Heart left ventricle (tissue), 13 donors: ENCODE data around the gene FIG4.

Experiments used
- POLR2A ChIP-seq, 2 donors: fragments of 450-650 bp; IDR thresholded peaks; one replicate each; pipeline ENCODE4 v1.6.1; 2017; ENCODE audit warnings: antibody characterized with exemption in 2 of 2, mild to moderate bottlenecking in 2 of 2, moderate library complexity in 2 of 2
- TF ChIP-seq, protein P1 (sequence below), 12 donors: fragments of 200-600 bp; sonication (generic) in 4 of 12; IDR thresholded peaks; one replicate each; pipeline versions ENCODE4 v1.5.0 to v1.8.0; 2018 to 2022; ENCODE audit warnings: antibody characterized with exemption in 12 of 12, mild to moderate bottlenecking in 5 of 12
- donor health status: ischemic (EF 13 %, LVEDD 7.1; RV severe dilation, severe dysfunction).
- donor health status: DM: no; HTN: yes; CAD: no.
- donor health status: DM: no; HTN: no; CAD: no.
- donor health status: ischemic (EF 25% LVEDD 6.9; RV normal size, moderate dysfunction).
- donor health status: ischemic (EF 25% LVEDD 5.7; RV mildly dilated, moderate dysfunction).
- donor health status: ischemic (EF 35%, LVEDD 5.7; RV mildly dilated, moderate dysfunction).
- donor health status: nonischemic (EF 11% LVEDD 7.7; RV severe dilation, severe dysfunction).
- donor health status: DM: yes; HTN: yes; CAD: no.
- donor health status: PGD.
- donor health status: ischemic (EF 29% LVEDD 5.4; RV normal size, mild dysfunction).
- donor health status: nonischemic (EF 23%, LVEDD 6.1; RV moderate dilation, normal function).

DNA sequence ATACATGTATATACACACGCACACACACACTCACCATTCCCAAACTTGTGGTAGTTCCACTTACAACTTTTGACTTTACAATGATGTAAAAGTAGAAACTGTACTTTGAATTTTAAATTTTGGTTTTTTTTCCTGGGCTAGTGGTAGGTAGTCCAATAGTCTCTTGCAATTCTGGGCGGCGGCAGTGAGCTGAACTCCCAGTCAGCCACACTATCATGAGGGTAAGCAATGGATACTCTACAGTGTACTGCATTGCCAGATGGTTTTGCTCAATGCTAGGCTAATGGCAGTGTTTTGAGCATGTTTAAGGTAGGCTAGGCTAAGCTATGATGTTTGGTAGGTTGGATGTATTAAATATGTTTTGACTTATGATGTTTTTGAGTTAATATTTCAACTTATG is 150.8 kb downstream of the FIG4 start:
- no peak for TF ChIP-seq POLR2A (IDR thresholded peaks at IDR 0.05)
- TF ChIP-seq, protein P1, sequence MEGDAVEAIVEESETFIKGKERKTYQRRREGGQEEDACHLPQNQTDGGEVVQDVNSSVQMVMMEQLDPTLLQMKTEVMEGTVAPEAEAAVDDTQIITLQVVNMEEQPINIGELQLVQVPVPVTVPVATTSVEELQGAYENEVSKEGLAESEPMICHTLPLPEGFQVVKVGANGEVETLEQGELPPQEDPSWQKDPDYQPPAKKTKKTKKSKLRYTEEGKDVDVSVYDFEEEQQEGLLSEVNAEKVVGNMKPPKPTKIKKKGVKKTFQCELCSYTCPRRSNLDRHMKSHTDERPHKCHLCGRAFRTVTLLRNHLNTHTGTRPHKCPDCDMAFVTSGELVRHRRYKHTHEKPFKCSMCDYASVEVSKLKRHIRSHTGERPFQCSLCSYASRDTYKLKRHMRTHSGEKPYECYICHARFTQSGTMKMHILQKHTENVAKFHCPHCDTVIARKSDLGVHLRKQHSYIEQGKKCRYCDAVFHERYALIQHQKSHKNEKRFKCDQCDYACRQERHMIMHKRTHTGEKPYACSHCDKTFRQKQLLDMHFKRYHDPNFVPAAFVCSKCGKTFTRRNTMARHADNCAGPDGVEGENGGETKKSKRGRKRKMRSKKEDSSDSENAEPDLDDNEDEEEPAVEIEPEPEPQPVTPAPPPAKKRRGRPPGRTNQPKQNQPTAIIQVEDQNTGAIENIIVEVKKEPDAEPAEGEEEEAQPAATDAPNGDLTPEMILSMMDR (IDR thresholded peaks at IDR 0.05), result no peak
